Tibial nerve (tissue), 4 donors: Measurements from ENCODE around the gene CDH20.

Experiments
- EP300 ChIP-seq, 2 donors: sonication (generic); formaldehyde crosslinking; IDR thresholded peaks; one replicate each; pipeline ENCODE4 v1.6.1; 2017; ENCODE audit warnings: antibody characterized with exemption in 2 of 2, mild to moderate bottlenecking in 1 of 2
- POLR2A ChIP-seq, 2 donors: fragments of 450-650 bp; IDR thresholded peaks; one replicate each; pipeline ENCODE4 v1.6.1; 2017; ENCODE audit warnings: antibody characterized with exemption in 2 of 2, mild to moderate bottlenecking in 2 of 2, moderate library complexity in 2 of 2
- TF ChIP-seq, protein P1 (sequence below), 5 experiments: fragments of 200-600 bp in 3 of 5; fragments of 450-650 bp in 2 of 5; sonication (generic) in 3 of 5; IDR thresholded peaks; one replicate each; pipeline ENCODE4 v1.5.1; 2016 to 2019; ENCODE audit warnings: antibody characterized with exemption in 5 of 5, mild to moderate bottlenecking in 3 of 5, moderate library complexity in 2 of 5

DNA sequence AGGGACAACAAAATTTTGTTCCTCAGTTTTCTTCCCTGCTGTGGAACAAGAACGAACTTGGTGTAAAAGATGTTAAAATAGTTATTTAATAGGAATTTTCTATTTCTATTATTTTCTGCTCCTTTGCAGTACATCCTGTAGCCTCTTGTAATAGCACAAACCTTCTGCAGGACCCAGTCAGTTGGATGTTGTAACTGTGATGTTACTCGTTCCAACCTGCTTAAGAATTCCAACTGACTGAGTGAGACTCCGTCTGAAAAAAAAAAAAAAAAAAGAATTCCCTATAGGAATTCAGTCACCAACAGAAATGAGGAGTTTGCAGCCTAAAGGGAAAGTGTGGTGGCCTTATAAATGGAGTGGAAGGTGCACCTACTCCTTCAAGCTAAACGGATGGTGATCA, 46.4 kb upstream of the CDH20 start:
- TF ChIP-seq POLR2A (IDR thresholded peaks at IDR 0.05) (no peak), EP300 (IDR thresholded peaks at IDR 0.05) (no peak)
- TF ChIP-seq, protein P1, sequence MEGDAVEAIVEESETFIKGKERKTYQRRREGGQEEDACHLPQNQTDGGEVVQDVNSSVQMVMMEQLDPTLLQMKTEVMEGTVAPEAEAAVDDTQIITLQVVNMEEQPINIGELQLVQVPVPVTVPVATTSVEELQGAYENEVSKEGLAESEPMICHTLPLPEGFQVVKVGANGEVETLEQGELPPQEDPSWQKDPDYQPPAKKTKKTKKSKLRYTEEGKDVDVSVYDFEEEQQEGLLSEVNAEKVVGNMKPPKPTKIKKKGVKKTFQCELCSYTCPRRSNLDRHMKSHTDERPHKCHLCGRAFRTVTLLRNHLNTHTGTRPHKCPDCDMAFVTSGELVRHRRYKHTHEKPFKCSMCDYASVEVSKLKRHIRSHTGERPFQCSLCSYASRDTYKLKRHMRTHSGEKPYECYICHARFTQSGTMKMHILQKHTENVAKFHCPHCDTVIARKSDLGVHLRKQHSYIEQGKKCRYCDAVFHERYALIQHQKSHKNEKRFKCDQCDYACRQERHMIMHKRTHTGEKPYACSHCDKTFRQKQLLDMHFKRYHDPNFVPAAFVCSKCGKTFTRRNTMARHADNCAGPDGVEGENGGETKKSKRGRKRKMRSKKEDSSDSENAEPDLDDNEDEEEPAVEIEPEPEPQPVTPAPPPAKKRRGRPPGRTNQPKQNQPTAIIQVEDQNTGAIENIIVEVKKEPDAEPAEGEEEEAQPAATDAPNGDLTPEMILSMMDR (IDR thresholded peaks at IDR 0.05) = no peak
